Caco-2 (cell line): Measurements from ENCODE around the gene COLEC12. TPM values are rescaled to one million over a fixed set of nuclear protein-coding genes. Genes with fewer than 3 reads are reported as not detected.

ENCODE experiments used
- BruUV-seq: library from RNA; stranded (reverse); fragments of 400-500 nt; replicated peaks from 2 replicates; lab custom pipeline; 2021; lab: Mats Ljungman, UMichigan
- CTCF ChIA-PET: fragments of 300-600 bp; sonication (Branson Sonifier 250); formaldehyde crosslinking; loops from one replicate; lab custom pipeline; 2022; ENCODE audit warnings: antibody characterized with exemption; lab: Charles Lee
- POLR2A ChIA-PET: fragments of 300-600 bp; sonication (Branson Sonifier 250); formaldehyde crosslinking; loops from one replicate; lab custom pipeline; 2022; ENCODE audit warnings: antibody characterized with exemption; lab: Charles Lee
- DNase-seq, 2 experiments: peaks; one replicate each; pipeline versions ENCODE4 v3.0.0 to v3.0.0-alpha.2; 2020 to 2022
- H3K27me3 ChIP-seq: replicated peaks from 2 replicates; pipeline ENCODE4 v1.6.0; 2011; ENCODE audit warnings: low read length; ENCODE audit not compliant: control insufficient read depth, insufficient read depth
- H3K36me3 ChIP-seq: 2 replicates; pipeline ENCODE4 v1.5.1; 2011; ENCODE audit warnings: low read length; ENCODE audit not compliant: control insufficient read depth, insufficient read depth
- H3K4me1 ChIP-seq: fragments of 250-450 bp; sonication (Bioruptor Pico); 2 replicates; pipeline ENCODE4 v1.5.1; 2020; ENCODE audit warnings: mild to moderate bottlenecking
- H3K4me3 ChIP-seq: 2 replicates; pipeline ENCODE4 v1.5.1; 2011; ENCODE audit warnings: low read depth, mild to moderate bottlenecking, control low read depth, low read length
- H3K9me3 ChIP-seq: fragments of 250-450 bp; sonication (Bioruptor Pico); 2 replicates; pipeline ENCODE4 v1.5.1; 2020; ENCODE audit warnings: mild to moderate bottlenecking, moderate library complexity
- H3K27ac Mint-ChIP-seq: one replicate; pipeline ENCODE4 v1.8.0; 2022; ENCODE audit warnings: mixed read lengths; ENCODE audit not compliant: unreplicated experiment
- H3K27me3 Mint-ChIP-seq: one replicate; pipeline ENCODE4 v1.8.0; 2022; ENCODE audit warnings: mixed read lengths; ENCODE audit not compliant: insufficient read depth, unreplicated experiment
- H3K36me3 Mint-ChIP-seq: one replicate; pipeline ENCODE4 v1.8.0; 2022; ENCODE audit warnings: mild to moderate bottlenecking, mixed read lengths; ENCODE audit not compliant: insufficient read depth, unreplicated experiment
- H3K4me1 Mint-ChIP-seq: one replicate; pipeline ENCODE4 v1.8.0; 2022; ENCODE audit warnings: low read depth, mixed read lengths; ENCODE audit not compliant: unreplicated experiment
- H3K4me3 Mint-ChIP-seq: one replicate; pipeline ENCODE4 v1.8.0; 2022; ENCODE audit warnings: mild to moderate bottlenecking, moderate library complexity, mixed read lengths; ENCODE audit not compliant: unreplicated experiment
- H3K9me3 Mint-ChIP-seq: one replicate; pipeline ENCODE4 v1.8.0; 2022; ENCODE audit warnings: mixed read lengths; ENCODE audit not compliant: unreplicated experiment
- intact Hi-C: fragments of 100-400 bp; cut with micrococcal nuclease; formaldehyde crosslinking; loops from one replicate; pipeline ENCODE4 v1.10.0; 2022; ENCODE audit not compliant: unreplicated experiment
- total RNA-seq: library from RNA; stranded (reverse); gene quantifications from 2 replicates; pipeline ENCODE4 v1.2.3, GENCODE V29; 2022
- TF ChIP-seq, protein P1 (sequence below), 2 experiments: fragments of 200-600 bp in 1 of 2; IDR thresholded peaks; 1 replicate in 1 of 2; 2 replicates in 1 of 2; pipeline versions ENCODE4 v1.5.1 to v1.8.0; 2011 to 2022; ENCODE audit warnings: antibody characterized with exemption in 1 of 2, control low read depth in 1 of 2, inconsistent platforms in 1 of 2, low read depth in 1 of 2, low read length in 1 of 2, mild to moderate bottlenecking in 1 of 2, moderate library complexity in 1 of 2; ENCODE audit not compliant: insufficient read depth in 1 of 2, severe bottlenecking in 1 of 2, unreplicated experiment in 1 of 2

Gene COLEC12
- total RNA-seq, 1 experiment from 2014 or later, result 0.09 TPM

DNA sequence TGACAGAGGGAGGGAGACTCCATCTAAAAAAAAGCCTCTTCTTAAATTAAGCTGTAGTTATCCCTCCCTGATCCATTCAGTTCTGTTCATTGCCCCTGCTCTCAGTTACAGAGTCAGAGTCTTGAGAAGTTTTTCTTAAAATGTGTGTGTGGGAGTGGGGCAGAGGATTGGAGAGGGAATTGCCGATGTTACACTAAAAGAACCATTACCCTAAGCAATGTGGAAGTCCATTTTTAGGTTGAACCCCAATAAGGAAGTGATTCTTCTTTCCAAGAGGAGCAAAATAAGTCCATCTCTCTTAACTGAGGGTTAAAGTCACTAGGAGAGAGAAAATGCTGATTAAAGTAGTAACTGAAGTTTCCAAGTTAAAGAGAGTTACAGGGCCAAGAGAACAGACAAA, 211.5 kb downstream of the COLEC12 start:
- Histone ChIP-seq H3K4me1 (no peaks in the 10 kb centered on the region), H3K4me3 (no peak overlapping the region), H3K27me3 (no peaks in the 10 kb centered on the region), H3K36me3 (no peaks in the 10 kb centered on the region), H3K9me3 (no peaks in the 10 kb centered on the region)
- Mint-ChIP-seq H3K4me3 (no peak overlapping the region), H3K9me3 (no peaks in the 10 kb centered on the region), H3K27me3 (no peaks in the 10 kb centered on the region), H3K36me3 (no peaks in the 10 kb centered on the region), H3K4me1 (no peaks in the 10 kb centered on the region), H3K27ac (no peak overlapping the region)
- POLR2A ChIA-PET, result no interaction called here
- TF ChIP-seq, protein P1, sequence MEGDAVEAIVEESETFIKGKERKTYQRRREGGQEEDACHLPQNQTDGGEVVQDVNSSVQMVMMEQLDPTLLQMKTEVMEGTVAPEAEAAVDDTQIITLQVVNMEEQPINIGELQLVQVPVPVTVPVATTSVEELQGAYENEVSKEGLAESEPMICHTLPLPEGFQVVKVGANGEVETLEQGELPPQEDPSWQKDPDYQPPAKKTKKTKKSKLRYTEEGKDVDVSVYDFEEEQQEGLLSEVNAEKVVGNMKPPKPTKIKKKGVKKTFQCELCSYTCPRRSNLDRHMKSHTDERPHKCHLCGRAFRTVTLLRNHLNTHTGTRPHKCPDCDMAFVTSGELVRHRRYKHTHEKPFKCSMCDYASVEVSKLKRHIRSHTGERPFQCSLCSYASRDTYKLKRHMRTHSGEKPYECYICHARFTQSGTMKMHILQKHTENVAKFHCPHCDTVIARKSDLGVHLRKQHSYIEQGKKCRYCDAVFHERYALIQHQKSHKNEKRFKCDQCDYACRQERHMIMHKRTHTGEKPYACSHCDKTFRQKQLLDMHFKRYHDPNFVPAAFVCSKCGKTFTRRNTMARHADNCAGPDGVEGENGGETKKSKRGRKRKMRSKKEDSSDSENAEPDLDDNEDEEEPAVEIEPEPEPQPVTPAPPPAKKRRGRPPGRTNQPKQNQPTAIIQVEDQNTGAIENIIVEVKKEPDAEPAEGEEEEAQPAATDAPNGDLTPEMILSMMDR (IDR thresholded peaks at IDR 0.05; ENCODE audit: insufficient read depth in 1 of 2, low read depth in 1 of 2, low read length in 1 of 2, severe bottlenecking in 1 of 2, unreplicated experiment in 1 of 2), result no peak
- BruUV-seq, result no TSS peak
- DNase-seq, result no peak
- intact Hi-C loops, result loop anchor here (5.0 to 10.0 kb wide), 2 partner anchors 188 to 546 kb away; no protein-coding TSS in a partner anchor
- CTCF ChIA-PET, result no interaction called here

- CTCF ChIA-PET, result no interaction called here
- no peaks in the 10 kb centered on the region for H3K4me1 Mint-ChIP-seq
- TF ChIP-seq, protein P1 (IDR thresholded peaks at IDR 0.05; ENCODE audit: insufficient read depth in 1 of 2, low read depth in 1 of 2, low read length in 1 of 2, severe bottlenecking in 1 of 2, unreplicated experiment in 1 of 2), result peak; percentile 32 to 50
- H3K9me3 ChIP-seq, result no peaks in the 10 kb centered on the region
- no peaks in the 10 kb centered on the region for H3K4me1 ChIP-seq
- no peak overlapping the region for H3K27ac Mint-ChIP-seq
- no peak overlapping the region for H3K4me3 ChIP-seq
- no peak overlapping the region for H3K4me3 Mint-ChIP-seq
- POLR2A ChIA-PET, result no interaction called here
- no peaks in the 10 kb centered on the region for H3K36me3 ChIP-seq
- peak in 1 of 2 experiments; percentile 12 for DNase-seq
- no peaks in the 10 kb centered on the region for H3K27me3 ChIP-seq
- no peaks in the 10 kb centered on the region for H3K36me3 Mint-ChIP-seq
- no peaks in the 10 kb centered on the region for H3K9me3 Mint-ChIP-seq
- H3K27me3 Mint-ChIP-seq, result no peaks in the 10 kb centered on the region
- no TSS peak for BruUV-seq
- intact Hi-C loops, result loop anchor here (1.0 to 10.0 kb wide), 3 partner anchors 191 to 548 kb away; no protein-coding TSS in a partner anchor
Measured at GRCh38 chr18:286515-287310, 213.8 kb downstream of the COLEC12 start.

DNA sequence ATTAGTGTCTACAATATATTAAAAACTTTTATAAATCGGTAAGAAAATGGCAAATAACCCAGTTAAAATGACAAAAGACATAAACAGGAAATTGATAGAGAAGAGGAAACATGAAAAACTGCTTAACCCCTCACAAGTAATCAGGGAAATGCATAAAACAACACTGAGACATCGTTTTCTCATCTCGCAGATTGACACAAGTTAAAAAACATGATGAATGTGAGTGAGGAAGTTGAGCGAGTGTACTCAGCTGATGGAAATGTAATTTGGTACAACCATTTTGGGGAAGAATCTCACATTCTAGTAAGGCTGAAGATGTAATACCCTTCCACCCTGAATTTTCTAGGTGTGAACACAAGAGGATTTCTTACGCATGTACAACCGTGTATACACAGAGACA, 214.7 kb downstream of the COLEC12 start:
- H3K27me3 Mint-ChIP-seq, result no peaks in the 10 kb centered on the region
- no peaks in the 10 kb centered on the region for H3K9me3 Mint-ChIP-seq
- no TSS peak for BruUV-seq
- H3K36me3 ChIP-seq, result no peaks in the 10 kb centered on the region
- no peaks in the 10 kb centered on the region for H3K4me1 ChIP-seq
- no peak for DNase-seq
- H3K4me3 ChIP-seq, result no peak overlapping the region
- no peaks in the 10 kb centered on the region for H3K36me3 Mint-ChIP-seq
- TF ChIP-seq, protein P1 (IDR thresholded peaks at IDR 0.05; ENCODE audit: insufficient read depth in 1 of 2, low read depth in 1 of 2, low read length in 1 of 2, severe bottlenecking in 1 of 2, unreplicated experiment in 1 of 2), result no peak
- intact Hi-C loops, result loop anchor here (1.0 to 10.0 kb wide), 3 partner anchors 191 to 549 kb away; no protein-coding TSS in a partner anchor
- no peaks in the 10 kb centered on the region for H3K4me1 Mint-ChIP-seq
- ChIA-PET POLR2A (no interaction called here), CTCF (no interaction called here)
- no peak overlapping the region for H3K4me3 Mint-ChIP-seq
- no peak overlapping the region for H3K27ac Mint-ChIP-seq
- H3K27me3 ChIP-seq, result no peaks in the 10 kb centered on the region
- no peaks in the 10 kb centered on the region for H3K9me3 ChIP-seq
